Measurements from ENCODE around the gene PRIM2. TPM values are rescaled to one million over a fixed set of nuclear protein-coding genes. Genes with fewer than 3 reads are reported as not detected.
"Not testable (repeated sequence)": the region's sequence is repeated elsewhere in the genome, so short reads cannot be mapped to it uniquely, and the experiment has no call there.

PRIM2 gene
- total RNA-seq, 1 donor from 2014 or later: 21.0 TPM

DNA sequence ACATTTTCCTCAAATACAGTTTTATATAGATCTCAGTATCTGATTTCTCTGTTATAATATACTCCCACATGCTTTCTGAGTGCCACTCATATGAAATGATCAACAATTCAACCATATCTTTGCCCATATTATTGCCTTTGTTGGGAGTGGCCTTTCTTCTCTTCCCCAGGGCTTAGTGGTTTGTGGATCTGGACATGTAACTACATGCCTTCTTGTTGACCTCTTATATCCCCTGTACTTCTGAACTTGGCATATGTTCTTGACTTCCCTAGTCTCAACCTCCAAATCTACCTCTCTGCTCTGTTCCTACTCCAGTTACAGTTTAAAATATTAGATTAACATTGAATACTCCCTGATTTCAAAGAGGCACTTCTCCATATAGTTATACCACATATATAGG, 34.3 kb upstream of the PRIM2 start:
- H3K4me3 ChIP-seq (ENCODE audit: low read depth, low read length): no peak overlapping the region
- TF ChIP-seq, protein P1, sequence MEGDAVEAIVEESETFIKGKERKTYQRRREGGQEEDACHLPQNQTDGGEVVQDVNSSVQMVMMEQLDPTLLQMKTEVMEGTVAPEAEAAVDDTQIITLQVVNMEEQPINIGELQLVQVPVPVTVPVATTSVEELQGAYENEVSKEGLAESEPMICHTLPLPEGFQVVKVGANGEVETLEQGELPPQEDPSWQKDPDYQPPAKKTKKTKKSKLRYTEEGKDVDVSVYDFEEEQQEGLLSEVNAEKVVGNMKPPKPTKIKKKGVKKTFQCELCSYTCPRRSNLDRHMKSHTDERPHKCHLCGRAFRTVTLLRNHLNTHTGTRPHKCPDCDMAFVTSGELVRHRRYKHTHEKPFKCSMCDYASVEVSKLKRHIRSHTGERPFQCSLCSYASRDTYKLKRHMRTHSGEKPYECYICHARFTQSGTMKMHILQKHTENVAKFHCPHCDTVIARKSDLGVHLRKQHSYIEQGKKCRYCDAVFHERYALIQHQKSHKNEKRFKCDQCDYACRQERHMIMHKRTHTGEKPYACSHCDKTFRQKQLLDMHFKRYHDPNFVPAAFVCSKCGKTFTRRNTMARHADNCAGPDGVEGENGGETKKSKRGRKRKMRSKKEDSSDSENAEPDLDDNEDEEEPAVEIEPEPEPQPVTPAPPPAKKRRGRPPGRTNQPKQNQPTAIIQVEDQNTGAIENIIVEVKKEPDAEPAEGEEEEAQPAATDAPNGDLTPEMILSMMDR (conservative IDR thresholded peaks at IDR 0.05; ENCODE audit: low read depth, low read length): no peak
- DNase-seq (ENCODE audit: low read depth): no peak

DNA sequence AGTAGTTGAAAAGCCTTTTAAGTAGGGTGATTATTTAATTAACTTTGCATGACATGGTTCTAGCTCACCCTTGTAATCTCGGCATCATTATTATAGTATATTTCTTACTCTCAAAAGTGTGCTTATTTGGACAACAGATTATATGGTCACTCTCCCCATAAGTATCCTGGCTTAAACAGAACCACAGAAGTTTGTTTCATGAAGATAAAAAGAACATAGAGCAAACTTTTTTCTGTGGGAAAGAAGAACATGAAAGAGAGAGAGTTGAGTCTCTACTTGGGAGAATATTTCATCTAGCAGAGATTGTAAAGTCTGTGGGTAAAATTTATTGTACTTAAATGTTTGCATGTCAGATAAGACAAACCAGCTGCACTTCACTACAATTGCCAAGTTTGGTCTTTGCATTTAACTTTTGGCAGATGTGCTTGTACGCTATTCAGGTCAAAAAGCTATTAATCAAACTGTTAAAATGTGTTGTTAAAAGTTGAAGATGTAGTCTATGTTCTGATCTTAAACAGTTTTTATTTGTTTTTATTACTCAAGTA, 33.4 kb upstream of the PRIM2 start:
- TF ChIP-seq, protein P1 (conservative IDR thresholded peaks at IDR 0.05; ENCODE audit: low read depth, low read length): no peak
- DNase-seq (ENCODE audit: low read depth): no peak
- no peak overlapping the region for H3K4me3 ChIP-seq (ENCODE audit: low read depth, low read length)

DNA sequence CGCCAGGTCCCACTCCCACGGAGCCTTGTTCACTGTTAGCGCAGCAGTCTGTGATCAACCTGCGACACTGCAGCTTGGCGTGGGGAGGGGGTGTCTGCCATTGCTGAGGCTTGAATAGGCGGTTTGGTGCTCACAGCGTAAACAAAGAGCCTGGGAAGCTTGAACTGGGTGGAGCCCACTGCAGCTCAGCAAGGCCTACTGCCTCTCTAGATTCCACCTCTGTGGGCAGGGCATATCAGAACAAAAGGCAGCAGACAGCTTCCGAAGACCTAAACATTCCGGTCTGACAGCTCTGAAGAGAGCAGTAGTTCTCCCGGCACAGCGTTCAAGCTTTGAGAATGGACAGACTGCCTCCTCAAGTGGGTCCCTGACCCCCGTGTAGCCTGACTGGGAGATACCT, 29.3 kb upstream of the PRIM2 start:
- H3K4me3 ChIP-seq (ENCODE audit: low read depth, low read length); DNase-seq (ENCODE audit: low read depth): not testable (repeated sequence)

DNA sequence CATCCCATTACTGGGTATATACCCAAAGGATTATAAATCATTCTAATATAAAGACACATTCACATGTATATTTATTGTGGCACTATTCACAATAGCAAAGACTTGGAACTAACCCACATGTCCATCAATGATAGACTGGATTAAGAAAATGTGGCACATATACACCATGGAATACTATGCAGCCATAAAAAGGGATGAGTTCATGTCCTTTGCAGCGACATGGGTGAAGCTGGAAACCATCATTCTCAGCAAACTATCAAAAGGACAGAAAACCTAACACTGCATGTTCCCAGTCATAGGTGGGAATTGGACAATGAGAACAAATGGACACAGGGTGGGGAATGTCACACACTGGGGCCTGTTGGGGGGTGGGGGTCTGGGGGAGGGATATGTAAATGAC, 24.0 kb upstream of the PRIM2 start:
- not testable (repeated sequence) for H3K4me3 ChIP-seq (ENCODE audit: low read depth, low read length)

DNA sequence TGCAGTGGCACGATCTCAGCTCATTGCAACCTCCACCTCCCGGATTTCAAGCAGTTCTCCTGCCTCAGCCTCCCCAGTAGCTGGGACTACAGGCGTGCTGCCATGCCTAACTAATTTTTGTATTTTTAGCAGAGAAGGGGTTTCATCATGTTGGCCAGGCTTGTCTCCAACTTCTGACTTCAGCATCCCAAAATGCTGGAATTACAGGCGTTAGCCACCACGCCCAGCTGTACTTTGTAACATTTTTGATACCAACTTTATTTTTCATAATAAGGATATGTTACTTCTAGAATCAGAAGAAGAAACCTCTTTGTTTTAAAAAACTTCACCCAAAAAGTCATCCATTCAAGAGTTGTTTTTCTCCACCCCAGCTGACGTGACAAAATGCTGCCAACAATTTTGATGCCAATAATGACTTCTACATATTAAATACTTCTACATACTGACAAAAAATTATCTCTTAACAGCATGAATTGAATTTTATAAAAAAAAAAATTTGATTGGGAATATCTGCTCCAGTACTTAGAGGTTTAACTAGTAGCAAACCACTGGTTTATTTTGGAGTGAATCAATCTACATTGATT, 22.5 kb upstream of the PRIM2 start:
- DNase-seq (ENCODE audit: low read depth): no peak
- H3K4me3 ChIP-seq (ENCODE audit: low read depth, low read length): no peak overlapping the region
- TF ChIP-seq, protein P1 (conservative IDR thresholded peaks at IDR 0.05; ENCODE audit: low read depth, low read length): no peak

More for the DNA sequence above, 24.0 kb upstream of the PRIM2 start:
- not testable (repeated sequence) for DNase-seq (ENCODE audit: low read depth)

DNA sequence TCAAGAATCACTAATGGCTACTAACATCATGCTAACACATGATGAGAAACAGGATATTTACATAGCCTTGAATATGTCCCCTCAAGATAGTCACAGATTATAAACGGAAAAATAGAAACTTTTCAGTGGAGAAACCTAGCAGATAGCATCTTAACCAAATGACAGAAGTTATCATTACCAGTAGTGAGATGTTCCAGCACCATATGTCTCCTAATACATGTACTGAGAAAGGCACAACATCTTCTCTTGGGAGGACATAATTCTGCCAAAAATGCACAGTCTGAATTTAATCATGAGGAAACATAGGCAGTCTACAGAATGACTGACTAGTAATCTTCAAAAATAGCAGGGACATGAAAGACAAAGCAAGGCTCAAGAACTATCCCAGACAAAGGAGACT, 19.9 kb upstream of the PRIM2 start:
- H3K4me3 ChIP-seq (ENCODE audit: low read depth, low read length): no peak overlapping the region
- DNase-seq (ENCODE audit: low read depth): no peak
- TF ChIP-seq, protein P1 (conservative IDR thresholded peaks at IDR 0.05; ENCODE audit: low read depth, low read length): no peak

DNA sequence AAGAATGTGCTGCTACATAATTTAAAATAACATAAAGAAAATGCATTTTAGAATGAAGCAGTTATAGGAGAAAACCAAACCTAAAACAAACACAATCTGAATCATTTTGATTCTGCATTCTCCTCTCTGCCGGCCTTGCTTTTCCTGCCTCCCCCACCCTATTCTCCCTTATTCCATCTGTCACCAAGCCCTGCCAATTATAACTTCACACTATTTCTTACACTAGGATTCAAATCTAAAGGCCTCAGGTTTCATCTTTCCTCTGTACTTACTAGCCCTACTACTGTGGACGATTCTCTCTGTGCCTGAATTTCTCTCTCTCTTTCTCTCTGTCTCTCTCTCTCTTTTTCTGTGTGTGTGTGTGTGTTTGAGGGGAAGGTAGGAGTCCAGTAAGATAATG, 18.7 kb upstream of the PRIM2 start:
- DNase-seq (ENCODE audit: low read depth): no peak
- TF ChIP-seq, protein P1 (conservative IDR thresholded peaks at IDR 0.05; ENCODE audit: low read depth, low read length): no peak
- no peak overlapping the region for H3K4me3 ChIP-seq (ENCODE audit: low read depth, low read length)

DNA sequence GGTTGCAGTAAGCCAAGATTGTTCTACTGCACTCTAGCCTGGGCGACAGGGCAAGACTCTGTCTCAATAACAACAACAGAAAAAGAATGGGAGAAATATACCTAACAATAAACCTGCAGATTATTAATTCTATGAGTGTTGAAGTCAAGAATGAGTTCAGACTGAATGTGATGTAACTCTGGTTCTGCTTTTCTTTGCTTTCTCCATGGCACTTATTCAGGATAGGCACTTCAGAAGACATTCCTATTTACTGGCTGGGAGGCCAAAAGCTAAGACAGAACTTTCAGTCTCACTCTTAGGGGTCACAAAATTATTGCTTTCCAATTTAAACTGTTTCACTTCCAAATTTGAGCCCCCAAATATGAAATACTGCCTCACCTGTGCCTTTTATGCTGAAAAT, 15.7 kb upstream of the PRIM2 start:
- TF ChIP-seq, protein P1 (conservative IDR thresholded peaks at IDR 0.05; ENCODE audit: low read depth, low read length): no peak
- H3K4me3 ChIP-seq (ENCODE audit: low read depth, low read length): no peak overlapping the region
- no peak for DNase-seq (ENCODE audit: low read depth)
